Hypothalamus (tissue), 51 donors: Measurements from ENCODE around the gene SIGLEC1.

Experiments
- DNase-seq, 51 donors: peaks; one replicate each; lab custom pipeline; 2025; lab: John Stamatoyannopoulos, UW

SIGLEC1 gene

DNA sequence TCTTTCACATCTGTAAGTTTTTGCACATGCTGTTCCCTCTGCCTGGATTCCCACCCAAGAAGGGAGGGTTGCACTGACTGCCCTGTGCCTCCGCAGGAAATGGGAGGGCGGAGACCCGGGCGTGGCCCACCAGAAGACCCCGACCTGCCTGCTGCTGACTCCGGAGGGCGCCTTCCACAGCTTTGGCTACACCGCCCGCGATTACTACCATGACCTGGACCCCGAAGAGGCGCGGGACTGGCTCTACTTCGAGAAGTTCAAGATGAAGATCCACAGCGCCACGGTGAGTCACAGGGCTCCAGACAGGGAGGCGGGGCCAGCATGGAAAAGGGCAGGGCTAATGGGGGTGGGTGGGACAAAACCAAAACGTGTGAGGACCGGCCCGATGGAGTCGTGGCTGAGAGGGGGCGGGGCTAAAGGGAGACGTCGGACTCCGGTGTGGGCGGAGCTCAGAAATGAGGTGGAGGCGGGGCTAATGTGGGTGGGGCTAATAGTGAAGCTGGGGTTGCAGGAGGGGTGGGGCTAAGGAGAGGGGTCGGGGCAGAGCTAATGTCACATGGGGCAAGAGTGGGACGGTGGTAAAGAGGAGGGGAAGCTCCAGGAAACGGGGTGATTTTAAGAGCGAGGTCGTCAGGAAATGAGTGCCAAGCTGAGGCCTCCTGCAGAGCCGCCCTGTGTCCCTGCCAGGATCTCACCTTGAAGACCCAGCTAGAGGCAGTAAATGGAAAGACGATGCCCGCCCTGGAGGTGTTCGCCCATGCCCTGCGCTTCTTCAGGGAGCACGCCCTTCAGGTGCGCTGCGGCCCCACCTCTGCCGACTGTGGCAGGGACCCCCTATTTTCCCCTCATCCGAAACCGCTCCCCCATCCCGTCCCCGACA, 32.6 kb upstream of the SIGLEC1 start:
- DNase-seq, result peak in 6 of 51 donors; percentile 20 to 45 (median 27)

DNA sequence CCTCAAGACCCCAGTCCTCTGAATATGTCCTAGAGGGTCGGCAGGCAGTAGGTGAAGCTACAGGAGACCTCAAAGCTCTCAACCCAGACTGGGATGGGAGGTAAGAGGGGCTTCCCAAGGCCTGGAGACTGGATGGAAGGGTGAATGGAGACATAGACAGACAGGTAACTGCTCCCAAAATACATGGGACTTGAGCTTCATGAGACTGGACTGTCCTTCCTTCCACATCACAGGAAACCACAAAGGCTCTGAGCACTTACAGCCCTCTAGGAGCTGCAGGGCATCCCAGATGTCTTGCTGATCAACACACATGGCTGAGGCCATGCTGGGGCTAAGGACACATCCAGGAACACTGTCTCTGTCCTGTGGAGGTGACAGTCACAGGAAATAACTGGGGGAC, 31.6 kb upstream of the SIGLEC1 start:
- DNase-seq, result no peak

DNA sequence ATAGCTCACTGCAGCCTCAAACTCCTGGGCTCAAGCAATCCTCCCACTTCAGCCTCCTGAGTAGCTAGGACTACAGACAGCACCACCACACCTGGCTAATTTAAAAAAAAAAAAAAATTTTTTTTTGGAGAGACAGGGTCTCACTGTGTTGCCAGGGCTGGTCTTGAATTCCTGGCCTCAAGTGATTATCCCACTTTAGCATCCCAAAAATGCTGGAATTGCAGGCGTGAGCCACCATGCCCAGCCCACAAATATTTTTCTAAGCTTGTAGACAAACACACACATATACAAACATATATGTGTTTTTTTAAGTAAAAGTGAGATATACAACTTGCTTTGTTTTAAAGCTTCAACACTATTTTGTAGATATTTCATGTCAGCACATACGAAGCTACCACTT, 30.9 kb upstream of the SIGLEC1 start:
- DNase-seq, result no peak

DNA sequence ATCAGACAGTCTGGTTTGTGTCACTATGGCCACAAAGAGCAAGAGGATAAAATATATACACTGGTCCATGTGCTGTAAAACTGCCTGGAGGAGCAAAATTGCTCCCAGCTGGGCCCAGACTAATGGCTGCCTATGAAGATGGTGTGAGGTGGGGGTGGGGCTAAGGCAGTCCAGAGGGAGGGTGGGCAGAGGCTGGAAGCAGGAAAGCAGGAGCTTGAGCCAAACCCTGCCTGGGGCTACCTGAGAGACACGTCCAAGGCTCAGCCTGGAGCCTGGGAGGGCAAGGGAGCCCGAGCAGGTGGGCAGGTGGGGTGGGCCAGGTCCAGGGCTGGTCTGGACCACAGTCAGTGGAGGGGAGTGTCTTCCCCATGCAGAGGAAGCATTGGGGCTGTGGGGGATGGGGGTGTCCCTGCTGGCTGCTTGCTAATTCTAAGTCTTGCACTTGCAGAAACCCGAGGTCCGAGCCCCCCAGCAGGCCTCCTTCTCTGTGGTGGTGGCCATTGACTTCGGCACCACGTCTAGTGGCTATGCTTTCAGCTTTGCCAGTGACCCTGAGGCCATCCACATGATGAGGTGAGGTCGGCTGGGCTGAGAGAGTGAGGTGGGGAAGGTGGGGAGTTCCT, 29.5 kb upstream of the SIGLEC1 start:
- DNase-seq, result no peak

GRCh38 chr20:3740615-3741301, 28.4 kb upstream of the SIGLEC1 start:
- DNase-seq, result no peak

- no peak for DNase-seq
Observed at GRCh38 chr20:3739926-3740451, 27.6 kb upstream of the SIGLEC1 start.

- DNase-seq, result no peak
Observed at GRCh38 chr20:3739054-3739925, 26.9 kb upstream of the SIGLEC1 start.

GRCh38 chr20:3738111-3739053, 26.0 kb upstream of the SIGLEC1 start:
- DNase-seq, result no peak

DNA sequence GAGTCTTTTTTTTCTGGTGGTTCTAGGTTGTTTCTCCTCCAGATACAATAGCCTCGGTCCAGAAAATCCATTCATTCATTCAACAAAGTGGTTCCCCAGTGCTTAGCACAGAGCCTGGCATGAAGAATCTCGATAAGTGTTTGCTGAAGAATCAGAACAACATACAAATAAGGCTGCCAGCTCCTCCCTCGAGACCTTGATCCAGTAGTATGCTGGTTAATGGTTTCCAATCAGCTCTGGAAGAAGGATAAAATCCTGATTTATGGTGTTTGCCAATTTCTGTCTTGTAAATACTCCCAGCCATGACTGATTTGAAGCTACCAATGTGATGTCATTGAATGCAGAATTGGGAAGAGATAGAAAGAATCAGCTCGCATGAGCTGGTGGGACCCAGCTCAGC, 23.4 kb upstream of the SIGLEC1 start:
- DNase-seq, result no peak

GRCh38 chr20:3734111-3734843, 21.9 kb upstream of the SIGLEC1 start:
- no peak for DNase-seq

DNA sequence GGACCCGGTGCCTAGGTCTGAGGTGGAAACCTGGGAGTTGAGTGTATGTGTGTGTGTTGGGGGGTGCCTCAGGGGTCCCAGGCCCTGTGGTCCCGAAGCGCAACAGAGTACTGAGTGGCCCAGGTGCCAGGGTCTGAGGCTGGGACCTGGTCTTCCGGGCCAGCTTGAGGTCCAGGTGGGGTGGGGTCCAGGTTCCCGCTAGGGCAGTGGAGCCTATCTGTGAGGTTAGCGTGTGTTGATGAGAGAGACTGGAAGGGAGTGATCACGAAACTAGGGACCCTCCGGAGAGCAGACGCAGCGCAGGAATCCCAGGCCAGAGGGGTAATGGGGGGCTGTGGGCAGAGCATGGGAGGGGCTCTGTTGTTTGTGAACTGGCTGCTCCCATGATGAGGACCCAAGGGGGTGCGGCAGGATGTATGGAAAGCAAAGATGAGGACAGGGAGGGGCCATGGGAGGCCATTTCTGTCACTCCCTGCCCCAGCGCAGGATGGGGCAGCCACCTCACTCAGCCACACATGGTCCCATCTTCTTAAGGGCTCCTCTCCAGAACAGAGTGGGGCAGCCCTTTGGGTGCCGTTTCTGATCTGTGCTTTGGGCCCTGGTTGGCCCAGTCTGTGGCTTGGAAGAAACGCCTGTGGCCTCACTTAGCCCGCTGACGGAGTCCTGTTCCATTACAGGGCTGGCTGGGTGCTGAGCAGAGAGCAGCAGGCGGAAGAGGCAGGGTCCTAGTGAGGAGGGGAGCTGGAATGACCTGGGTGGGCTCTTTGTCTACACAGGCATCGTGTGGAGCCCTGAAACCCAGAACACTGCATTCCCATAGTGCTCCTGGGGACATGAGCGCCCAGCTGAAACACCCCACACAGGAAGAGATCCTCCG, 21.0 kb upstream of the SIGLEC1 start:
- DNase-seq, result no peak

DNA sequence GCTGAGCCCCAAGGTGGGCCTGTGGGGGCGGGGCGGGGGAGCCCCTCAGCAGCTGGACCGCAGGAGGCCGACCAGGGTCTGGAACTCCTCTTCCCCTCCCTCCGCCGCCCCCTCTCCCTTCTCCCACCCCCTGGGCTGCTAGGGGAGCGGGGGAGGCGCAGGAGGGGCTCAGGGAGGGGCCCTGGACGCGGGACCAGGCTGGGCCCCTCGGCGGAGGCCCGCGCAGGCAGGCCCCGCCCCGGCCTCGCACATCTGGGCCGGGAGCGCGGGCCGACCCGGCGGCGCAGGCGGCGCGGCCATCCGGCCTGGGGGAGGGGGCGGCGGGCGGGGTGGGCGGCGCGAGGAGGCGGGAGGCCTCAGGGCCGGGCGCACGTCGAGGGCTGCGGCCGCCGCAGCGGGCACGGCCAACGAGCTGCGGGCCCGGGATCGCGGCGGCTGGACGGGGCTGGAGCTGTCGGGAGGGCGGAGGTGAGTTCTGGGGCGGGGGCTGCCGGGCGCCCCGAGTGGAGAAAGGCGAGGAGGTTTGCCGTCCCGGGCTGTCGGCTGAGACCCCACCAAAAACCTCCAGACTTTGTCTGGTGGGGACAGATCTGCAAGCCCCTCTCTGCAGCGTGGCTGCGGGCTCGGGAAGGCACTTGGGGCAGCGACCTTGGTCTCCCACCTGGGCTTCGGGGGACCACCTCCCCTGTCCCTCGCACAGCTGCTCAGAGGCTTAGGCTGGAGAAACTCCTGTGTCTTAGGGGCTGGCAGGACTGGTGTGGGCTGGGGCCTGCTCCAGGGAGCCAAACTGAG, 20.1 kb upstream of the SIGLEC1 start, which contains the start of gene HSPA12B:
Gene HSPA12B (plus strand): TSS at position 359 of the 792 bp plus-strand sequence. CDS start 5,990 bp downstream, outside the sequence.
- DNase-seq, result no peak

DNA sequence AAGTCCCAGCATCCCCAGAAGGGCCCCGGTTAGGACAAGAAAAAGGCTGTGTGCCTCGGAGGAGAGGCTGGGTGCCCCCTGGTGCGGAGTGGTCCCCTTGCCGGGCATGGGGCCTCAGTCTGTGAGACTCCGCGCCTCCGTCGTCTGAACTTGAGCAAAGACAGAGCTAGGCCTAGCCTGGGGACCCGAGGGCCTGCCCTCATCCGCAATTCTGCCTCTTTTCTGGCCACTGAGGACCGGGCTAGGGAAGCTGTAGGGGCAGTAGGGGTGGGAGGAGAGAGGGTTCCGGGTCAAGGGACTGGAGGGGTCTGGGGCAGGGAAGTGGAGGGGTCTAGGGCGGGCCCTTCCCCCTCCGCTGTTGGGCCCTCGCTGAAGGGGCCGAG, 19.5 kb upstream of the SIGLEC1 start:
- DNase-seq, result no peak

DNA sequence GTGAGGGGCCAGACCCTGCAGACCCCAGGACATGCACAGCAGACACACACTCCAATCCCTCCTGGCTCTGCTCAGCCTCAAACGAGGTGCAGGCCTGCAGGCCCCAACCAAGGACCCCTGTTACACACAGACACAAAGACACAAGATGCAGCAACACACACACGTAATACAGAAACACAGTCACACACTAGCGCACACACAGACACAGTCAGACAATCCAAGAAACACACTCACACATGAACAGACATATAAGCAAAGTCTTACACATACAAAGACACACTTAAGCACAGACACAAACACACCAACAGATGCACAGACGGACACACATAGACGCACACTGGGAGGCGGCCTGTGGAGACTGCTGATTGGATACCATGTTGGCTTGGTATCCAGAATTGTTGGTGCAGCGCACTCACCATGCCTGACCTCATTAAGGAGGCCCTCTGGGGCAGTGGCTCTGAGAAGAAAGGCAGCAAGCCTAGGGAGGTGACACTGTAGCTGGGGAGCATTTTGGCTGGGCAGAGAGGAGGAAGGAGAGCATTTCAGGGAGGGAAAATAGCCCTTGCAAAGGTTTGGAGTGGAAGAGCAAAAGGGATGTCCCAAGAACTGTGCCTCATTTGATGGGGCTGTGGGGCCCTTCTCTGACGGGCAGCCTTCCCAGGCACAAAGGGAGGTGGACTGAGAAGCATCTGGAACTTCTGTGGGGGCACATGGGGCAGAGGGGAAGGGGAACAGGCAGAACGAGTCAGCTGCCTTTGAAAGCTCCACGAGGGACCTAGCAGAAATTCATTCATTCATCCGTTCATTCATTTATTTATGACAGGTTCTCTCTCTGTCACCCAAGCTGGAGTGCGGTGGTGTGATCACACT, 18.6 kb upstream of the SIGLEC1 start:
- no peak for DNase-seq

DNA sequence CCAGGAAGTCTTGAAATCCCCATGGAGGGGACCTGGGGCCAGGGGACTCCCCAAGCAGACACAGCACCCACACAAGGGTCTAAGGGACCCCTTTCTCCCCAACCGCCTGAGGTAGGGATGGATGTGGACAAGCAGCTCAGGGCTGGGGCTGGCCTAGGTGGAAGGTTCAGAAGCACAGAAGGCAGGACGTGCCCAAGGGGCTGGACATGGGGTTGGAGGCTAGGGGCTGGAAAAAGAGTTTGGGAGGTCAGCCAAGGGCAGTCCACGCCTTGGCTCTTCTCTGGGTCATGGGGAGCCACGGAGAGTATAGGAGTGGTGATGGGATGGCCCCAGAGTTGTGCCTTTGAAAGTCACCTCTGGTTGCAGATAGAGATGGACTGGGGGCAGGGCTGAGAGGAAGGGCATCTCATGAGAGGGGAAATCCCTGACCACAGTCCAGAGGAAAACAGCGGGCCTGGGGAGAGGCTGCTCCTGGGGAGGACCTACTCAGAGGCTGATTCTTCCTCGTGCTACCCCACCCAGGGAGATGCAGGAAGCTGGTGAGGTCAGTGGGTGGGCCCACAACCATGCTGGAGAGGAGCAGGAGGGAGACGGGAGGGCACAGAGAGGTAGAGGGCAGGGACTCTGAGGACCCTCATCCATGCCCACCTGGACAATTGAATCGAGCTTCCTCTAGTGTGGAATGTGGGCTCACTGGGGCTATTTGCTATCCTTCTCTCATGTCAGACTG, 17.6 kb upstream of the SIGLEC1 start:
- DNase-seq, result no peak
